Urinary bladder (tissue), 4 donors: ENCODE measurements around the gene ITIH3. TPM values are rescaled to one million over a fixed set of nuclear protein-coding genes. Genes with fewer than 3 reads are reported as not detected.

Experiments
- DNase-seq: peaks from one replicate; pipeline ENCODE4 v3.0.0-alpha.2; 2015; ENCODE audit errors: extremely low spot score
- H3K27ac ChIP-seq: one replicate; pipeline ENCODE4 v1.5.1; 2013; ENCODE audit warnings: low read depth, mild to moderate bottlenecking, moderate library complexity
- H3K36me3 ChIP-seq: one replicate; pipeline ENCODE4 v1.6.1; 2013; ENCODE audit warnings: mild to moderate bottlenecking, moderate library complexity; ENCODE audit not compliant: insufficient read depth
- H3K4me1 ChIP-seq: one replicate; pipeline ENCODE4 v1.6.1; 2013; ENCODE audit warnings: mild to moderate bottlenecking, moderate library complexity; ENCODE audit not compliant: insufficient read depth
- H3K4me3 ChIP-seq: one replicate; pipeline ENCODE4 v1.5.1; 2013; ENCODE audit warnings: low read depth, low read length
- WGBS: extraction: QIAGEN DNeasy Blood & Tissue Kit; methylation state at CpG from one replicate; pipeline ENCODE4 v1.1.7; 2013; 5-methylcytosine and 5-hydroxymethylcytosine counted together
- polyA plus RNA-seq: library from polyadenylated mRNA; stranded (reverse); fragments of 200-250 nt; gene quantifications from one replicate; pipeline ENCODE4 v1.2.3, GENCODE V29; 2013
- total RNA-seq: library from RNA; depleted of rRNA; stranded (reverse); fragments of >200 nt; gene quantifications from one replicate; pipeline ENCODE4 v1.2.3, GENCODE V29; 2014
- donor health status: healthy with polysubstance abuse.
- donor health status: healthy.

The ITIH3 gene
- total and polyA plus RNA-seq, 2 donors = 1.4 to 3.1 TPM

DNA sequence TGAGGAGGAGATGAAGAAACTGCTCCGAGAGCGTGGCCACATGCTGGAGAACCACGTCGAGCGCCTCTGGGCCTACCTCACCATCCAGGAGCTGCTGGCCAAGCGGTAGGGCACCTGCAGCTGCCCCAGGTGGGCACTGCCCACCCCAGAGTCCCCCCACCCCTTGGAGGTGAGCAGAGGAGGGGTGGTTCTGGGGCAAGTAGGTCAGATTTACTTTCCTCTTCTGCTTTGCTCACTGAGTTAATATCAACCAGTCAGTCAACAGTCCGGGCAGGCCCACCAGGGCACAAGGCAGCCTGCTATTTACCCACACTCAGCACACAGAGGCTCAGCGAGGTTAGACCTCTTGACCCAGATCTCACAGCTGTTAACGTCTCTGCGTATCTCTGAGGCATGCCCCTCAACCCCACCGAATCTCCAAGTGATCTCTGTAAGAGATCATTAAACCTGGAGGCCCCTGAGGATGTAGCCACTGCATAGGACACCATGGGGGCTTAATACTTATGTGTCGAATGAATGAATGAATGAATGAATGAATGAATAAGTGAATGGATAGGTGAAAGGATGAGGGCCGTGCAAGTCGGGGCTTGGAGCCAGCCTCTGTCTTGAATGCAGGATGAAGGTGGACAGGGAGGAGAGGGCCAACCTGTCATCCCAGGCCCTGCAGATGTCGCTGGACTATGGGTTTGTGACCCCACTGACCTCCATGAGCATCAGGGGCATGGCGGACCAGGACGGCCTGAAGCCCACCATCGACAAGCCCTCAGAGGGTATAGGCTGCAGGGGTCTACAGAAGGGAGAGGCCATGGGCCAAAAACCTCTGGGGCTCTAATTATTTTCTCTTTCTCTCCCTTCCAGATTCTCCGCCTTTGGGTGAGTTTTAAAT, 8.0 kb upstream of the ITIH3 start:
- Histone ChIP-seq H3K4me1 (no peaks in the 10 kb centered on the region), H3K27ac (no peak overlapping the region), H3K4me3 (no peak overlapping the region), H3K36me3 (no peaks in the 10 kb centered on the region)
- DNase-seq = no peak
- WGBS = 87% methylated on average over 19 of the region's 19 CpGs

DNA sequence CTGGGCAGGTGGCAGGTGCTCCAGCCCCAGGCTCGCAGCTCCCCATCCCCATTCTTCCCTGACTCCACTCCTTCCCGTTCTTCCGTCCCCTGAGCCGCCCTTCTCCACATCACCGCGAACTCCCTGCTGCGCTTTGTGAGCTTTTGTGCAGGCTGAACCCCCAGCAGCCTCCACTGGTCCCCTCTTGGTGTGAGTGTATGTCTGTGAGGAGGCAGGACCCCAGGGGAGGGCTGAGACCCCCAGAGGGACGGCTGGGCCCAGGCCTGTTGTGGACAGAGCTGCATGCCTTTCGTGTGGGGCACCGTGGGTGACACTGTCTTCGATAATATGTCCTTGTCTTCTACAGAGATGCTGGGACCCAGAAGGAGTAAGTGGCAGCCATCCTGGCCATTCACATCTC, 7.3 kb upstream of the ITIH3 start:
- H3K4me3 ChIP-seq = no peak overlapping the region
- no peaks in the 10 kb centered on the region for H3K36me3 ChIP-seq
- H3K4me1 ChIP-seq = no peaks in the 10 kb centered on the region
- no peak overlapping the region for H3K27ac ChIP-seq
- no peak for DNase-seq
- 87% methylated on average over 11 of the region's 11 CpGs for WGBS

GRCh38 chr3:52787672-52788625, 6.6 kb upstream of the ITIH3 start:
- H3K4me1 ChIP-seq = no peaks in the 10 kb centered on the region
- WGBS = 57% methylated on average over 17 of the region's 17 CpGs
- H3K36me3 ChIP-seq = no peaks in the 10 kb centered on the region
- no peak for DNase-seq
- H3K4me3 ChIP-seq = no peak overlapping the region
- no peak overlapping the region for H3K27ac ChIP-seq

- 86% methylated on average over 16 of the region's 16 CpGs for WGBS
- Histone ChIP-seq H3K4me3 (no peak overlapping the region), H3K36me3 (no peaks in the 10 kb centered on the region), H3K4me1 (no peaks in the 10 kb centered on the region), H3K27ac (no peak overlapping the region)
- DNase-seq = no peak
Observed at GRCh38 chr3:52788890-52789745, 5.5 kb upstream of the ITIH3 start.

- no peaks in the 10 kb centered on the region for H3K4me1 ChIP-seq
- H3K4me3 ChIP-seq = no peak overlapping the region
- DNase-seq = no peak
- H3K27ac ChIP-seq = no peak overlapping the region
- H3K36me3 ChIP-seq = no peaks in the 10 kb centered on the region
- 86% methylated on average over 6 of the region's 6 CpGs for WGBS
Observed at GRCh38 chr3:52789746-52790040, 4.9 kb upstream of the ITIH3 start.

- Histone ChIP-seq H3K4me1 (no peaks in the 10 kb centered on the region), H3K27ac (no peak overlapping the region), H3K4me3 (no peak overlapping the region), H3K36me3 (no peaks in the 10 kb centered on the region)
- 88% methylated on average over 7 of the region's 7 CpGs for WGBS
- DNase-seq = no peak
Observed at GRCh38 chr3:52790337-52790736, 4.3 kb upstream of the ITIH3 start.

GRCh38 chr3:52790741-52791140, 3.9 kb upstream of the ITIH3 start:
- H3K27ac ChIP-seq = no peak overlapping the region
- no peak for DNase-seq
- 82% methylated on average over 13 of the region's 13 CpGs for WGBS

DNA sequence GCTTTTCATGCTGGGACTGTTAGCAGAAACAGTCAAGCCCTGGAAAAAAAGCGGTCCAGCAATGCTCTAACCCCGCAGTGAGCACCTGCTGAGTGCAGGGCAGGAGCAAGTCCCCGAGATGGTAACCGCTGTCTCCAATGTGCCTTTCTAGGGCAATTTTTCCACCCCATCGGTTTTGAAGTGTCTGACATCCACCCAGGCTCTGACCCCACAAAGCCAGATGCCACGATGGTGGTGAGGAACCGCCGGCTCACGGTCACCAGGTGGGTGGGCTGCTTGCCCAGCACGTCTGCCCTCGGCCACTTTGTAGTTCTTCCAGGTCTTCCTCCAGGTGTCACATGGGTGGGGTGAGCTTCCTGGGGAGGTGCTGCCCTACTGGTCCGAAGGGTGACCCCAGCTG, 3.2 kb upstream of the ITIH3 start:
- no peak overlapping the region for H3K4me3 ChIP-seq

More at GRCh38 chr3:52790741-52791140, 3.9 kb upstream of the ITIH3 start:
- Histone ChIP-seq H3K4me1 (no peaks in the 10 kb centered on the region), H3K4me3 (no peak overlapping the region), H3K36me3 (no peaks in the 10 kb centered on the region)

DNA sequence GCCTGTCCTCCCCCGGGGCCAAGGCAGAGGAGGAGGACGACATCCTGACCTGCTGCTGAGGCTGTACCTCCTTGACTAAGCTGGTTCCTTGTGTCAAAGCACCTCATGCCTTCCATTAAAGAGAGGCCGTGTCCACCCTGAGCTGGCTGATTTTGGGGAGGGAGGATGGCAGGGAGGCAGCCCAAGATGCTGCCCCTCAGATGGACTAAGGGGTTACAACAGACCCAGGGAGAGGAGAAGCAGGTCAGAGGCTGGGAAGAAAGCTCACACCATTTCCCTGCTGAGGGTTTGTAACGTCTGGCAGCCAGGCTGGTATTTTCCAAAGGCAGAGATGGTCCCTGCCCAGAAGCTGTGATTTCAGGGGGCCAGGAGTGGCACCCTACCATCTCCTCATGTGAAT, 2.7 kb upstream of the ITIH3 start:
- WGBS = 79% methylated on average over 4 of the region's 4 CpGs
- no peak for DNase-seq
- no peaks in the 10 kb centered on the region for H3K4me1 ChIP-seq
- no peaks in the 10 kb centered on the region for H3K36me3 ChIP-seq
- H3K27ac ChIP-seq = no peak overlapping the region
- no peak overlapping the region for H3K4me3 ChIP-seq

More for the DNA sequence above, 3.2 kb upstream of the ITIH3 start:
- H3K36me3 ChIP-seq = no peaks in the 10 kb centered on the region
- H3K27ac ChIP-seq = no peak overlapping the region
- H3K4me1 ChIP-seq = no peaks in the 10 kb centered on the region
- 82% methylated on average over 12 of the region's 12 CpGs for WGBS
- DNase-seq = no peak

- WGBS = 84% methylated on average over 7 of the region's 7 CpGs
- H3K4me3 ChIP-seq = no peak overlapping the region
- no peak for DNase-seq
- H3K4me1 ChIP-seq = no peaks in the 10 kb centered on the region
- H3K36me3 ChIP-seq = no peaks in the 10 kb centered on the region
- no peak overlapping the region for H3K27ac ChIP-seq
Observed at GRCh38 chr3:52792413-52792812, 2.2 kb upstream of the ITIH3 start.

DNA sequence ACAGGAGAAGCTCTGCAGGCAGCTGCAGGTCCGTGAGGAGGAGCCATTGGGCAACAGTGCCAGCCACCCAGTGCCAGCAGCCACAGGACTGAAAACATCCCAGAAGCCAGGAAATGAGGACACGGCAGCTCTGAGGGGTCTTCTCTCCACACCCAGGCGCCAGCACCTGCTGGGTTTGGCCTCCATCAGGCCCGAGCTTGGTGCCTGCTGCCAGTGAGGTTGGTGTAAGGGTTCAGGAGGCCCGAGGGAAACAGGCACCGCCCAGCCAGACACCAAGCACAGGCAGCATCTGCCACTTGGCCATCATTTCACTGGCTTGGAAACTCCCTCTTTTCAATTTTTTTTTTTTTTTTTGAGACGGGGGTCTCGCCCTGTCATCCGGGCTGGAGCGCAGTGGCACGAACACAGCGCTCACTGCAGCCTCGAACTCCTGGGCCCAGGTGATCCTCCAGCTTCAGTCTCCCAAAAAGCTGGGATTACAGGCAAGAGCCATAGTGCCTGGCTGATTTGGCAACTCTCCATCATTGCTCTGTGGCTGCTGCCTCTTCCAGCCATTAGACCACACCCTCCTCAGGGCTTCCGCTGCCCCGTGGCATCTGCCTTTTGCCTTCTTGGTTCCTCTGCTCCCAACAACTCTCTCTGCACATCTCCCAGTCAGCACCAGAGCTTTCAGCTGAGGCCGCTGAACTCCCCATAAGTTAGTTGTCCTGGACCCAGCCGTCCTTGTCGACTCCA, 1.5 kb upstream of the ITIH3 start:
- Histone ChIP-seq H3K4me3 (no peak overlapping the region), H3K27ac (no peak overlapping the region), H3K36me3 (no peaks in the 10 kb centered on the region), H3K4me1 (no peaks in the 10 kb centered on the region)
- no peak for DNase-seq
- WGBS = 82% methylated on average over 18 of the region's 18 CpGs

DNA sequence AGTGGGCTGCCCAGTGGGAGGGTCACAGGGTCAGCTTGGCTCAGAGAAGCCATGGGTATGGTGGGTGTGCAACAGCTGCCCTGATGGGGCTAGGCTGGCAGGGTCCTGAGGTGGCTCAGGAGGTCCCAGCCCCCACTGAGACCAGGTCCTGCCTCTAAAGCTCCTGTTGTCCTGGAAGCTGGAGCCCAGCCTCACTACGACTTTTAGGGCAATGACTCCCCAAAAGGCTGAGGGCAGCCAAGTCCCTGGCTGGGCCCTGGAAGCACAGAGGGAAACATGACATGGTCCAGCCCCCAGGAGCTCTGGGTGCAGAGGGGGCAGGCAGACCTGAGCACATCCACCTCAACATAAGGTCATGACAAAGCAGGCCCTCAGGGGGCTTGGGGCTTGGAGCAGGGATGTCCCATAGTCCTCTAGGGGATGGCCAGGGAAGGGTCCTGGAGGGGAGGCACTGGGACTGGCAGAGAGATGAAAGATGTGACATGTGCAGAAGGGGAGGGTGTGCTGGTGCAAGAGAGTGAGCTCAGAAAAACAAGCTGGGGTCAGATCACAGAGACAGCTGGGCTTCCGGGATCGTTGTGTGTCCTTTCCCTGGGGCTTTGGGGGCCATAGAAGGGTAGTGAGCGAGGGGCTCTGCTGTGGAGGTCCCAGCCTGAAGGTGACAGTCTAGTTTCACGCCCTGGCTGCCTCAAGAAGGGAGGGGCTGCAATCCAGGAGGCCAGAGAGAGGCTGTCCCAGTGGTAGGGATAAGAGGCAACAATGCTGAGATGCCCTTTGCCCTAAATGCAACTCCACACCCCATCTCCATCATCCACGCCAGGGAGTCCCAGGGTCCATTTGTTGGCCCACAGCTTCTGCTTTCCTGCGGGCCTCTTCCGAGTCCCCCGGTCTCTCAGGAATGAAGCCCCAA, 639 bp upstream of the ITIH3 start:
- DNase-seq = no peak
- no peak overlapping the region for H3K27ac ChIP-seq
- WGBS = 83% methylated on average over 9 of the region's 9 CpGs
- H3K4me1 ChIP-seq = no peaks in the 10 kb centered on the region
- no peak overlapping the region for H3K4me3 ChIP-seq
- no peaks in the 10 kb centered on the region for H3K36me3 ChIP-seq
